Trophoblast cell (in vitro differentiated cells and primary cell): Measurements from ENCODE around the gene CA11.

Experiments used
- DNase-seq, 2 donors: peaks; one replicate each; pipeline ENCODE4 v3.0.0-alpha.2; 2016
- H2AFZ ChIP-seq: 2 replicates; pipeline ENCODE4 v1.6.1; 2013; ENCODE audit warnings: low read length, moderate library complexity, mild to moderate bottlenecking; ENCODE audit not compliant: insufficient read depth, poor library complexity
- H2AK5ac ChIP-seq: 2 replicates; pipeline ENCODE4 v1.6.1; 2013; ENCODE audit warnings: mild to moderate bottlenecking, low read length
- H2BK120ac ChIP-seq: 2 replicates; pipeline ENCODE4 v1.6.1; 2013; ENCODE audit warnings: low read length, mild to moderate bottlenecking, moderate library complexity; ENCODE audit not compliant: insufficient read depth, poor library complexity
- H2BK12ac ChIP-seq: 2 replicates; pipeline ENCODE4 v1.6.1; 2013; ENCODE audit warnings: mild to moderate bottlenecking, low read length, moderate library complexity
- H2BK5ac ChIP-seq: 2 replicates; pipeline ENCODE4 v1.6.1; 2013; ENCODE audit warnings: low read length, low read depth, moderate library complexity, mild to moderate bottlenecking; ENCODE audit not compliant: poor library complexity
- H3K14ac ChIP-seq: 2 replicates; pipeline ENCODE4 v1.6.1; 2013; ENCODE audit warnings: mild to moderate bottlenecking, low read length
- H3K18ac ChIP-seq: 2 replicates; pipeline ENCODE4 v1.6.1; 2013; ENCODE audit warnings: mild to moderate bottlenecking, low read length
- H3K23ac ChIP-seq: 2 replicates; pipeline ENCODE4 v1.6.1; 2013; ENCODE audit warnings: low read length
- H3K27ac ChIP-seq: 2 replicates; pipeline ENCODE4 v1.5.1; 2013; ENCODE audit warnings: low read depth, mild to moderate bottlenecking, inconsistent platforms, low read length, moderate library complexity
- H3K27me3 ChIP-seq: 2 replicates; pipeline ENCODE4 v1.6.1; 2013; ENCODE audit warnings: inconsistent platforms, mild to moderate bottlenecking, low read length, moderate library complexity; ENCODE audit not compliant: insufficient read depth
- H3K36me3 ChIP-seq, 2 experiments: 1 replicate in 1 of 2; 2 replicates in 1 of 2; pipeline ENCODE4 v1.6.1; 2013; ENCODE audit warnings: low read length in 2 of 2, mild to moderate bottlenecking in 2 of 2, moderate library complexity in 1 of 2; ENCODE audit not compliant: insufficient read depth in 2 of 2, control insufficient read depth in 1 of 2
- H3K4ac ChIP-seq: 2 replicates; pipeline ENCODE4 v1.6.1; 2013; ENCODE audit warnings: low read depth, mild to moderate bottlenecking, low read length, moderate library complexity
- H3K4me1 ChIP-seq, 2 experiments: 1 replicate in 1 of 2; 2 replicates in 1 of 2; pipeline ENCODE4 v1.6.1; 2013; ENCODE audit warnings: low read length in 2 of 2, mild to moderate bottlenecking in 2 of 2, moderate library complexity in 1 of 2; ENCODE audit not compliant: insufficient read depth in 2 of 2, control insufficient read depth in 1 of 2
- H3K4me2 ChIP-seq: 2 replicates; pipeline ENCODE4 v1.6.1; 2013; ENCODE audit warnings: inconsistent platforms, mild to moderate bottlenecking, low read length, moderate library complexity
- H3K4me3 ChIP-seq: 2 replicates; pipeline ENCODE4 v1.5.1; 2013; ENCODE audit warnings: mild to moderate bottlenecking, low read depth, low read length, inconsistent platforms
- H3K79me1 ChIP-seq: one replicate; pipeline ENCODE4 v1.6.1; 2013; ENCODE audit warnings: low read length
- H3K79me2 ChIP-seq: 2 replicates; pipeline ENCODE4 v1.6.1; 2013; ENCODE audit warnings: low read length, mild to moderate bottlenecking; ENCODE audit not compliant: control insufficient read depth, insufficient read depth, poor library complexity
- H3K9ac ChIP-seq: 2 replicates; pipeline ENCODE4 v1.6.1; 2013; ENCODE audit warnings: mild to moderate bottlenecking, low read length
- H3K9me3 ChIP-seq: 2 replicates; pipeline ENCODE4 v1.6.1; 2013; ENCODE audit warnings: low read depth, mild to moderate bottlenecking, control low read depth, inconsistent platforms, low read length; ENCODE audit not compliant: insufficient read depth
- H4K12ac ChIP-seq: 2 replicates; pipeline ENCODE4 v1.6.1; 2013; ENCODE audit warnings: low read depth, mild to moderate bottlenecking, low read length, moderate library complexity
- H4K8ac ChIP-seq: 2 replicates; pipeline ENCODE4 v1.6.1; 2013; ENCODE audit warnings: low read depth, mild to moderate bottlenecking, low read length, moderate library complexity
- H4K91ac ChIP-seq: one replicate; pipeline ENCODE4 v1.6.1; 2013; ENCODE audit warnings: low read depth, mild to moderate bottlenecking, low read length, moderate library complexity
- WGBS: extraction: QIAGEN DNeasy Blood & Tissue Kit; methylation state at CpG from one replicate; pipeline ENCODE4 v1.1.7; 2013; ENCODE audit warnings: missing lambda C conversion rate; ENCODE audit not compliant: insufficient read length, insufficient coverage; ENCODE audit errors: extremely low coverage; 5-methylcytosine and 5-hydroxymethylcytosine counted together

Gene CA11

GRCh38 chr19:48654299-48655059 lies 8.5 kb upstream of the CA11 start:
- H3K4me3 ChIP-seq, result no peak overlapping the region
- H3K23ac ChIP-seq, result no peak overlapping the region
- H3K36me3 ChIP-seq, result no peaks in the 10 kb centered on the region
- H3K79me1 ChIP-seq, result no peaks in the 10 kb centered on the region
- WGBS, result no CpG with 5 or more reads among the region's 11 CpGs
- H2BK120ac ChIP-seq, result no peak overlapping the region
- H3K14ac ChIP-seq, result no peak overlapping the region
- H3K9me3 ChIP-seq, result peaks cover 2% of the 10 kb centered on the region
- H3K4ac ChIP-seq, result no peak overlapping the region
- no peak overlapping the region for H2BK12ac ChIP-seq
- H2BK5ac ChIP-seq, result no peak overlapping the region
- no peaks in the 10 kb centered on the region for H3K27me3 ChIP-seq
- no peak overlapping the region for H4K8ac ChIP-seq
- DNase-seq, result no peak
- no peak overlapping the region for H3K9ac ChIP-seq
- no peaks in the 10 kb centered on the region for H3K4me1 ChIP-seq
- H2AK5ac ChIP-seq, result no peak overlapping the region
- H3K4me2 ChIP-seq, result no peak overlapping the region
- no peak overlapping the region for H3K18ac ChIP-seq
- H2AFZ ChIP-seq, result no peak overlapping the region
- H4K91ac ChIP-seq, result no peak overlapping the region
- H3K27ac ChIP-seq, result no peak overlapping the region
- no peaks in the 10 kb centered on the region for H3K79me2 ChIP-seq
- no peak overlapping the region for H4K12ac ChIP-seq

DNA sequence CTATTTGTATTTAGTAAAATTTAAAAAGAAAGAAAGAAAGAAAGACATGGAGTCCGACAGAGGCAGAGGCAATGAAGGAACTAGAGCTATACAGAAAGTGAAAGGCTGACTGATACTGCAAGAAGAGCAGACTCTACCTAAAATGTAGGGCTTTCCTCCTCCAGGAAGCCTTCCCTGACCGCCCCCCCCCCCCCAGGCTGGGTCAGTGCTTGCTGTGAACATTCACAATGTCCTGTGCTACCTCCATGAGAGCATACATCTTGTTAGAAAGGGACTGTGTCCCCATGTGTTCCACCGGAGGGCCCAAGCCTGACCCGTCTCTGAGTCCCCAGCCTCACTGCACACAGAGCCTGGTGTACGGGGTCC lies 5.7 kb upstream of the CA11 start:
- Histone ChIP-seq H3K9ac (no peak overlapping the region), H3K14ac (no peak overlapping the region), H4K91ac (no peak overlapping the region), H3K79me2 (no peaks in the 10 kb centered on the region), H3K9me3 (peaks cover 2% of the 10 kb centered on the region), H2AK5ac (no peak overlapping the region), H2BK5ac (no peak overlapping the region), H3K36me3 (no peaks in the 10 kb centered on the region), H3K23ac (no peak overlapping the region), H3K27ac (no peak overlapping the region), H4K12ac (no peak overlapping the region), H4K8ac (no peak overlapping the region), H3K4me3 (no peak overlapping the region), H3K4me2 (no peak overlapping the region), H3K4ac (no peak overlapping the region), H2BK120ac (no peak overlapping the region), H3K79me1 (no peaks in the 10 kb centered on the region), H2BK12ac (no peak overlapping the region), H3K27me3 (no peaks in the 10 kb centered on the region), H3K4me1 (no peaks in the 10 kb centered on the region), H2AFZ (no peak overlapping the region), H3K18ac (no peak overlapping the region)
- no peak for DNase-seq
- WGBS, result no CpG with 5 or more reads among the region's 5 CpGs

- no CpG with 5 or more reads among the region's 12 CpGs for WGBS
- Histone ChIP-seq H3K27me3 (no peaks in the 10 kb centered on the region), H3K14ac (no peak overlapping the region), H3K4me2 (no peak overlapping the region), H3K18ac (no peak overlapping the region), H4K91ac (no peak overlapping the region), H3K79me2 (no peaks in the 10 kb centered on the region), H3K4ac (no peak overlapping the region), H3K9me3 (peaks cover 2% of the 10 kb centered on the region), H4K12ac (no peak overlapping the region), H2BK5ac (no peak overlapping the region), H4K8ac (no peak overlapping the region), H2BK12ac (no peak overlapping the region), H3K4me1 (peaks cover 0 to 2% of the 10 kb centered on the region in 2 experiments), H3K4me3 (no peak overlapping the region), H2BK120ac (no peak overlapping the region), H3K27ac (no peak overlapping the region), H3K36me3 (no peaks in the 10 kb centered on the region), H3K79me1 (no peaks in the 10 kb centered on the region), H3K23ac (no peak overlapping the region), H2AFZ (no peak overlapping the region), H2AK5ac (no peak overlapping the region), H3K9ac (no peak overlapping the region)
- no peak for DNase-seq
Observed at GRCh38 chr19:48650974-48651682, 5.1 kb upstream of the CA11 start.

GRCh38 chr19:48648134-48648533 lies 2.1 kb upstream of the CA11 start:
- H3K79me2 ChIP-seq, result no peaks in the 10 kb centered on the region
- H2BK12ac ChIP-seq, result no peak overlapping the region
- peaks cover 2% of the 10 kb centered on the region for H3K9me3 ChIP-seq
- no peak overlapping the region for H2AK5ac ChIP-seq
- no peaks in the 10 kb centered on the region for H3K27me3 ChIP-seq
- H3K4ac ChIP-seq, result no peak overlapping the region
- H2BK5ac ChIP-seq, result no peak overlapping the region
- WGBS, result no CpG with 5 or more reads among the region's 2 CpGs
- no peak overlapping the region for H3K23ac ChIP-seq
- no peak overlapping the region for H3K9ac ChIP-seq
- H4K8ac ChIP-seq, result no peak overlapping the region
- H3K18ac ChIP-seq, result no peak overlapping the region
- no peak overlapping the region for H3K27ac ChIP-seq
- no peak overlapping the region for H4K91ac ChIP-seq
- no peak overlapping the region for H4K12ac ChIP-seq
- H3K4me2 ChIP-seq, result no peak overlapping the region
- peaks cover 6 to 13% of the 10 kb centered on the region in 2 experiments for H3K4me1 ChIP-seq
- H3K4me3 ChIP-seq, result no peak overlapping the region
- H3K36me3 ChIP-seq, result no peaks in the 10 kb centered on the region
- no peak overlapping the region for H2AFZ ChIP-seq
- no peak overlapping the region for H2BK120ac ChIP-seq
- no peaks in the 10 kb centered on the region for H3K79me1 ChIP-seq
- DNase-seq, result no peak
- no peak overlapping the region for H3K14ac ChIP-seq
